ENCODE data around the gene RASIP1.

Gene RASIP1

GRCh38 chr19:48755787-48756186, 15.4 kb upstream of the RASIP1 start:
- no peak for DNase-seq

- no peak for DNase-seq
Observed at GRCh38 chr19:48755084-48755641, 14.8 kb upstream of the RASIP1 start, which contains the start of gene FGF21. FGF21 (plus strand) TSS chr19:48755524; CDS start chr19:48756237, 713 bp downstream.

GRCh38 chr19:48752496-48753365, 12.3 kb upstream of the RASIP1 start, which contains the start of gene FUT1:
FUT1 (minus strand) TSS chr19:48752641; CDS start chr19:48751281, 1,360 bp downstream.
- no peak for DNase-seq

- no peak for DNase-seq
Observed at GRCh38 chr19:48751845-48752495, 11.6 kb upstream of the RASIP1 start.

- DNase-seq, result no peak
Observed at GRCh38 chr19:48750771-48751504, 10.5 kb upstream of the RASIP1 start.

GRCh38 chr19:48750351-48750750, 9.9 kb upstream of the RASIP1 start:
- no peak for DNase-seq

- DNase-seq, result no peak
Observed at GRCh38 chr19:48749571-48750198, 9.3 kb upstream of the RASIP1 start.

GRCh38 chr19:48746738-48747575, 6.5 kb upstream of the RASIP1 start, which contains the start of gene IZUMO1:
IZUMO1 (minus strand) TSS chr19:48746909; CDS start chr19:48745859, 1,050 bp downstream.
- DNase-seq, result no peak

- no peak for DNase-seq
Observed at GRCh38 chr19:48746110-48746509, 5.7 kb upstream of the RASIP1 start.

- peak; percentile 18 for DNase-seq
Observed at GRCh38 chr19:48745208-48745995, 5.0 kb upstream of the RASIP1 start.

GRCh38 chr19:48742096-48742495, 1.7 kb upstream of the RASIP1 start:
- no peak for DNase-seq

GRCh38 chr19:48741129-48741999, 954 bp upstream of the RASIP1 start:
- DNase-seq, result no peak

GRCh38 chr19:48739404-48740163, 826 bp downstream of the RASIP1 start:
- peak; percentile 12 for DNase-seq

GRCh38 chr19:48738557-48739403, 1.6 kb downstream of the RASIP1 start:
- peak; percentile 90 for DNase-seq

- DNase-seq, result no peak
Observed at GRCh38 chr19:48737360-48737998, 2.9 kb downstream of the RASIP1 start.

- no peak for DNase-seq
Observed at GRCh38 chr19:48735031-48735615, 5.3 kb downstream of the RASIP1 start.

GRCh38 chr19:48734625-48735024, 5.8 kb downstream of the RASIP1 start:
- no peak for DNase-seq
